C4-2B (cell line): ENCODE results near the gene DUSP21.

ENCODE experiments used
- CTCF ChIP-seq: fragments of 450-650 bp; conservative IDR thresholded peaks from 2 replicates; pipeline ENCODE4 v1.5.1; 2017; ENCODE audit warnings: mild to moderate bottlenecking
- ZFX ChIP-seq: fragments of 450-650 bp; IDR thresholded peaks from 2 replicates; pipeline ENCODE4 v1.6.1; 2017

- TF ChIP-seq CTCF (no peak), ZFX (no peak)
Measured at GRCh38 chrX:44872821-44873414, 29.1 kb downstream of the DUSP21 start, which contains the start of gene KDM6A.
